ENCODE measurements around the gene C2CD4C. TPM values are rescaled to one million over a fixed set of nuclear protein-coding genes. Genes with fewer than 3 reads are reported as not detected.

Gene C2CD4C
- total and polyA plus RNA-seq, 2 donors (not counting 3 experiments of a cell fraction or from before 2014, with no cell fraction given): 0.25 to 0.38 TPM

GRCh38 chr19:370641-371330, 38.2 kb downstream of the C2CD4C start:
- dilution Hi-C loops (cut with MboI; ENCODE audit: extremely low pct_ligation_motif_present, low sequenced_read_pairs) (no loop called here), intact Hi-C loops (cut with micrococcal nuclease) (no loop called here)
- no peak overlapping the region for H3K4me2 ChIP-seq (ENCODE audit: insufficient read depth, low read length)
- H3K9ac ChIP-seq (replicated peaks; ENCODE audit: extremely low read depth, insufficient read depth, low read length): no peak overlapping the region
- BruUV-seq (replicated peaks): no TSS peak
- H3K4me3 ChIP-seq (replicated peaks in 1 of 3; ENCODE audit: insufficient read depth in 1 of 3, low read depth in 1 of 3, low read length in 3 of 3): no peak overlapping the region
- H3K79me2 ChIP-seq (ENCODE audit: control insufficient read depth, insufficient read depth, low read length): no peaks in the 10 kb centered on the region
- DNase-seq (ENCODE audit: low read depth, low spot score) (no peak), FAIRE-seq (no peak)
- H2AFZ ChIP-seq (ENCODE audit: low read depth, low read length): no peak overlapping the region
- peaks cover 0 to 4% of the 10 kb centered on the region in 2 experiments for H3K27me3 ChIP-seq (ENCODE audit: control insufficient read depth in 2 of 2, insufficient read depth in 2 of 2, low read length in 2 of 2)
- no peaks in the 10 kb centered on the region for H3K9me3 ChIP-seq (replicated peaks; ENCODE audit: control insufficient read depth, insufficient read depth, low read length)
- no peak overlapping the region for H3K27ac ChIP-seq (ENCODE audit: insufficient read depth, low read depth, low read length)
- POLR2A ChIA-PET: interaction anchor here (0.6 kb wide), 1 partner anchor 22 kb away, joined by 3 read pairs; no protein-coding TSS in a partner anchor
- no peaks in the 10 kb centered on the region for H3K4me1 ChIP-seq (ENCODE audit: control insufficient read depth, extremely low read depth, insufficient read depth, low read length)
- H3K36me3 ChIP-seq (ENCODE audit: control insufficient read depth in 2 of 2, extremely low read depth in 1 of 2, insufficient read depth in 2 of 2, low read length in 2 of 2): no peaks in the 10 kb centered on the region
- no peaks in the 10 kb centered on the region for H3K9me1 ChIP-seq (replicated peaks; ENCODE audit: control insufficient read depth, extremely low read depth, insufficient read depth, low read length)
- H4K20me1 ChIP-seq (replicated peaks; ENCODE audit: control insufficient read depth, extremely low read depth, insufficient read depth, low read length): no peaks in the 10 kb centered on the region
- CTCF ChIA-PET: no interaction called here
- TF ChIP-seq FOS (IDR thresholded peaks at IDR 0.05; ENCODE audit: borderline replicate concordance, insufficient read depth, low read length) (no peak), POLR2AphosphoS5 (IDR thresholded peaks at IDR 0.05; ENCODE audit: insufficient read depth, low read depth, low read length) (no peak), MAX (IDR thresholded peaks at IDR 0.05; ENCODE audit: insufficient read depth, insufficient read length) (no peak), CTCF (IDR thresholded peaks at IDR 0.05; ENCODE audit: extremely low read depth in 1 of 2, insufficient read depth in 1 of 2, low read depth in 1 of 2, low read length in 2 of 2) (no peak)

GRCh38 chr19:369876-370275, 39.1 kb downstream of the C2CD4C start:
- FAIRE-seq (no peak), DNase-seq (ENCODE audit: low read depth, low spot score) (no peak)
- H3K9me1 ChIP-seq (replicated peaks; ENCODE audit: control insufficient read depth, extremely low read depth, insufficient read depth, low read length): no peaks in the 10 kb centered on the region
- dilution Hi-C loops (cut with MboI; ENCODE audit: extremely low pct_ligation_motif_present, low sequenced_read_pairs) (no loop called here), intact Hi-C loops (cut with micrococcal nuclease) (no loop called here)
- H3K27ac ChIP-seq (ENCODE audit: insufficient read depth, low read depth, low read length): no peak overlapping the region
- no peaks in the 10 kb centered on the region for H3K79me2 ChIP-seq (ENCODE audit: control insufficient read depth, insufficient read depth, low read length)
- ChIA-PET CTCF (no interaction called here), POLR2A (no interaction called here)
- no peak overlapping the region for H3K9ac ChIP-seq (replicated peaks; ENCODE audit: extremely low read depth, insufficient read depth, low read length)
- H3K4me2 ChIP-seq (ENCODE audit: insufficient read depth, low read length): no peak overlapping the region
- no peak for TF ChIP-seq POLR2A (IDR thresholded peaks at IDR 0.05; ENCODE audit: low read depth, low read length)
- TF ChIP-seq POLR2AphosphoS5 (IDR thresholded peaks at IDR 0.05; ENCODE audit: insufficient read depth, low read depth, low read length): no peak
- no peak overlapping the region for H3K4me3 ChIP-seq (replicated peaks in 1 of 3; ENCODE audit: insufficient read depth in 1 of 3, low read depth in 1 of 3, low read length in 3 of 3)
- H3K27me3 ChIP-seq (ENCODE audit: control insufficient read depth in 2 of 2, insufficient read depth in 2 of 2, low read length in 2 of 2): peaks cover 0 to 4% of the 10 kb centered on the region in 2 experiments
- H4K20me1 ChIP-seq (replicated peaks; ENCODE audit: control insufficient read depth, extremely low read depth, insufficient read depth, low read length): no peaks in the 10 kb centered on the region
- H3K36me3 ChIP-seq (ENCODE audit: control insufficient read depth in 2 of 2, extremely low read depth in 1 of 2, insufficient read depth in 2 of 2, low read length in 2 of 2): no peaks in the 10 kb centered on the region
- no peaks in the 10 kb centered on the region for H3K4me1 ChIP-seq (ENCODE audit: control insufficient read depth, extremely low read depth, insufficient read depth, low read length)
- H2AFZ ChIP-seq (ENCODE audit: low read depth, low read length): no peak overlapping the region
- BruUV-seq (replicated peaks): no TSS peak
- H3K9me3 ChIP-seq (replicated peaks; ENCODE audit: control insufficient read depth, insufficient read depth, low read length): no peaks in the 10 kb centered on the region

All from endothelial cell of umbilical vein (primary cell).